ENCODE results near the gene ACIN1.

- TF ChIP-seq, protein P1, sequence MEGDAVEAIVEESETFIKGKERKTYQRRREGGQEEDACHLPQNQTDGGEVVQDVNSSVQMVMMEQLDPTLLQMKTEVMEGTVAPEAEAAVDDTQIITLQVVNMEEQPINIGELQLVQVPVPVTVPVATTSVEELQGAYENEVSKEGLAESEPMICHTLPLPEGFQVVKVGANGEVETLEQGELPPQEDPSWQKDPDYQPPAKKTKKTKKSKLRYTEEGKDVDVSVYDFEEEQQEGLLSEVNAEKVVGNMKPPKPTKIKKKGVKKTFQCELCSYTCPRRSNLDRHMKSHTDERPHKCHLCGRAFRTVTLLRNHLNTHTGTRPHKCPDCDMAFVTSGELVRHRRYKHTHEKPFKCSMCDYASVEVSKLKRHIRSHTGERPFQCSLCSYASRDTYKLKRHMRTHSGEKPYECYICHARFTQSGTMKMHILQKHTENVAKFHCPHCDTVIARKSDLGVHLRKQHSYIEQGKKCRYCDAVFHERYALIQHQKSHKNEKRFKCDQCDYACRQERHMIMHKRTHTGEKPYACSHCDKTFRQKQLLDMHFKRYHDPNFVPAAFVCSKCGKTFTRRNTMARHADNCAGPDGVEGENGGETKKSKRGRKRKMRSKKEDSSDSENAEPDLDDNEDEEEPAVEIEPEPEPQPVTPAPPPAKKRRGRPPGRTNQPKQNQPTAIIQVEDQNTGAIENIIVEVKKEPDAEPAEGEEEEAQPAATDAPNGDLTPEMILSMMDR (IDR thresholded peaks at IDR 0.05): no peak
- no peak for TF ChIP-seq POLR2A (IDR thresholded peaks at IDR 0.05)
Observed at GRCh38 chr14:23041729-23042128, 53.2 kb downstream of the ACIN1 start.

Data from testis (tissue), 2 donors.